WI38 (cell line): ENCODE data around the gene HNRNPR.

Experiments
- H3K4me3 ChIP-seq: 2 replicates; pipeline ENCODE4 v1.5.1; 2011; ENCODE audit warnings: low read depth, mild to moderate bottlenecking, control low read depth, low read length
- TF ChIP-seq, protein P1 (sequence below): IDR thresholded peaks from 2 replicates; pipeline ENCODE4 v1.5.1; 2012; ENCODE audit warnings: low read depth, mild to moderate bottlenecking, control low read depth, low read length

HNRNPR gene

DNA sequence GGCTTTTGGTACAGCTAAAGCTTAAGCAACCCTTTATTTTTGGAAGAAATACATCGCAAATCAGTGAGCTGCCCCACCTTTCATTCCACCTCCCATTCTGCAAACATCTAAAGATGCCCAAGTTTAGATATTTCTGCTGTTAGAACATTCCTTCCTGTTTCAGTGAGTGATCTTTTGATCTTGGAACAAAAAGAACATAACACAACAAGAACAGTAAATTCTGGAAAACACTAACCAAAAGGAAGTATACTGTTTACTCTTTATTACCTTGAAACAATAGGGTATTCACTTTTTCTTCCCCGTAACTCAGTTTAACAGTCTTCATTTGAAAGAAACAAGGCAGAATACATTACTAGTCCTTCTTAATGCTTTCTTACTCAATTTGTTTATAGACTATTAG, 40.6 kb downstream of the HNRNPR start:
- TF ChIP-seq, protein P1, sequence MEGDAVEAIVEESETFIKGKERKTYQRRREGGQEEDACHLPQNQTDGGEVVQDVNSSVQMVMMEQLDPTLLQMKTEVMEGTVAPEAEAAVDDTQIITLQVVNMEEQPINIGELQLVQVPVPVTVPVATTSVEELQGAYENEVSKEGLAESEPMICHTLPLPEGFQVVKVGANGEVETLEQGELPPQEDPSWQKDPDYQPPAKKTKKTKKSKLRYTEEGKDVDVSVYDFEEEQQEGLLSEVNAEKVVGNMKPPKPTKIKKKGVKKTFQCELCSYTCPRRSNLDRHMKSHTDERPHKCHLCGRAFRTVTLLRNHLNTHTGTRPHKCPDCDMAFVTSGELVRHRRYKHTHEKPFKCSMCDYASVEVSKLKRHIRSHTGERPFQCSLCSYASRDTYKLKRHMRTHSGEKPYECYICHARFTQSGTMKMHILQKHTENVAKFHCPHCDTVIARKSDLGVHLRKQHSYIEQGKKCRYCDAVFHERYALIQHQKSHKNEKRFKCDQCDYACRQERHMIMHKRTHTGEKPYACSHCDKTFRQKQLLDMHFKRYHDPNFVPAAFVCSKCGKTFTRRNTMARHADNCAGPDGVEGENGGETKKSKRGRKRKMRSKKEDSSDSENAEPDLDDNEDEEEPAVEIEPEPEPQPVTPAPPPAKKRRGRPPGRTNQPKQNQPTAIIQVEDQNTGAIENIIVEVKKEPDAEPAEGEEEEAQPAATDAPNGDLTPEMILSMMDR, result no peak
- H3K4me3 ChIP-seq, result no peak overlapping the region

- TF ChIP-seq, protein P1, result no peak
- no peak overlapping the region for H3K4me3 ChIP-seq
These were observed 47.2 kb downstream of the HNRNPR start for GRCh38 chr1:23296931-23297330.

DNA sequence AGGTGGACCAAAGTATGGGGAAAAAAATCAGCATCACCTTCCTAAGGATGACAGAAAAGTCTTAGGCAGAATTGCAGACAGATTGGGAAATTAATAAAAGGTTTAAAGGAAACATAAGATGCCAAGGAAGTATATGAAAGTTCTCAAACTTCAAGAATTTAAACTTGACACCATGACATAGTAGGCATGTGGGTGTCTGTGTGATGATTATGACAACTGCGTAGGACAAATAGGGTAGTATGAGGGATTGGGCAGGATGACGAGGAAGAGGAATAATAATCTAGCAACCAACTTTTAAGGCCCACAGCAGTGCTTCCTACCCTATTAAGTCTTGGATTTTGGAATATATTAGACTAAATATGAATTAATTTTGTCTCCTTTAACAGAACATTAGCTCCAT, 52.4 kb downstream of the HNRNPR start:
- TF ChIP-seq, protein P1, result no peak
- no peak overlapping the region for H3K4me3 ChIP-seq

- TF ChIP-seq, protein P1, result no peak
- H3K4me3 ChIP-seq, result no peak overlapping the region
These were observed 53.1 kb downstream of the HNRNPR start for GRCh38 chr1:23290836-23291565.

DNA sequence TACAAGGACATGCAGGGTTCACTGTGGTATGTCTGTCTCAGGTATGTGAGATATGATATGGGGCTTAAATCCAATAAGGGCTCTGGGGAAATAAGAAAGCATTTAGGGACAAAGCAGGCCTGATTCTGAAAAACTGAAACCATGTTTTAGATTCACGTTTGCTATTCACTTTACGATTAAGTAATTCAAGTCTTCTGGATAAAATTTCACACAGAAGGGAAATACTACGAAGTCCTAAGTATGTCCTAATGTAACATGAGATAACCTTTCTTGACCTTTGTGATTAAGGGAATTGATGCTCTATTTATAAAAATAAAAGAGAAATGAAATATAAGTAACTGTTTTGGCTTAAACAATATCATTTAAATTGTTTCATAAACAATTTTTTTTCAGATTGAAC, 55.4 kb downstream of the HNRNPR start:
- H3K4me3 ChIP-seq, result no peak overlapping the region
- TF ChIP-seq, protein P1, result no peak

DNA sequence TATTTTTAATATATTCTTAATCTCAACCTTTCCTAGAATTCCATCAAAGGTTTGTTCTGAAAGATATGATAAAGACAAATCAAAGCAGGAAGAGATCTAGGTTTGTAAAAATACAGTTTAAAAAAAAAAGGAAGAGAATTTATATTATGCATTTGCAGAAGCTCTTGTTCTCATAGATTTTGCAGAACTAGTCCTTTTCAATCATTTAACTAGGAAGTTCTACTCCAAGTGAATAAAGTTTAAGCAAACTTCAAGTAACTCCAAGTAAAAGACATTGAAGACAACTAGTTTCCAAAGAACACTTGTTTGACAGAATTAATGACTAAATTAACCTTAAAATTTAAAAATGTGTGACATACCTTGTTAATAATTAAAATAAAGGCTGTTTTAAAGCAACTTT, 55.9 kb downstream of the HNRNPR start:
- TF ChIP-seq, protein P1, result no peak
- H3K4me3 ChIP-seq, result no peak overlapping the region

DNA sequence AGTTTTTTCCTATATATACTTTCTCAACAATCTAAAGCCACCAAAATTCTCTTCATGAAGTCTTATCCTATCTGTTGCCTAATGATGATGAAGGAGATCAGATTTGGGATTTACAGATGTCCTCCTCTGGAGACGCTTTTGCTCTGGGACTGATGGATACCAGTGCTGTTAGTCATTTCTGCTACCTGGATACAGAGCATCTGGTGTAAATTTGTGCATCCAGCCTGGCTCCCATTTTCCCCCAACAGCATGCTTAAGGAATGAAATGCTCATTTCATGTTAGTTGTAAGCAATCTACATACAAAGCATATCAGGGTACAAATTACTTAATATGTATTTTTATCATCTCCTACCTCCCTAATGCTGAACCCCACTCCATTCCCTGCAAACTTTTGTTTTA, 57.7 kb downstream of the HNRNPR start:
- TF ChIP-seq, protein P1, result no peak
- no peak overlapping the region for H3K4me3 ChIP-seq
